DMS 273 (cell line): Measurements from ENCODE around the gene HOPX.
"Not testable (repeated sequence)": the region's sequence is repeated elsewhere in the genome, so short reads cannot be mapped to it uniquely, and the experiment has no call there.

Experiments
- DNase-seq: peaks from one replicate; lab custom pipeline; 2025; ENCODE audit not compliant: unreplicated experiment; lab: John Stamatoyannopoulos, UW

The HOPX gene

GRCh38 chr4:56689201-56689969 is 8.3 kb upstream of the HOPX start:
- DNase-seq = no peak

- no peak for DNase-seq
Measured at GRCh38 chr4:56688094-56688647, 7.1 kb upstream of the HOPX start.

GRCh38 chr4:56686537-56687231 is 5.6 kb upstream of the HOPX start:
- no peak for DNase-seq

DNA sequence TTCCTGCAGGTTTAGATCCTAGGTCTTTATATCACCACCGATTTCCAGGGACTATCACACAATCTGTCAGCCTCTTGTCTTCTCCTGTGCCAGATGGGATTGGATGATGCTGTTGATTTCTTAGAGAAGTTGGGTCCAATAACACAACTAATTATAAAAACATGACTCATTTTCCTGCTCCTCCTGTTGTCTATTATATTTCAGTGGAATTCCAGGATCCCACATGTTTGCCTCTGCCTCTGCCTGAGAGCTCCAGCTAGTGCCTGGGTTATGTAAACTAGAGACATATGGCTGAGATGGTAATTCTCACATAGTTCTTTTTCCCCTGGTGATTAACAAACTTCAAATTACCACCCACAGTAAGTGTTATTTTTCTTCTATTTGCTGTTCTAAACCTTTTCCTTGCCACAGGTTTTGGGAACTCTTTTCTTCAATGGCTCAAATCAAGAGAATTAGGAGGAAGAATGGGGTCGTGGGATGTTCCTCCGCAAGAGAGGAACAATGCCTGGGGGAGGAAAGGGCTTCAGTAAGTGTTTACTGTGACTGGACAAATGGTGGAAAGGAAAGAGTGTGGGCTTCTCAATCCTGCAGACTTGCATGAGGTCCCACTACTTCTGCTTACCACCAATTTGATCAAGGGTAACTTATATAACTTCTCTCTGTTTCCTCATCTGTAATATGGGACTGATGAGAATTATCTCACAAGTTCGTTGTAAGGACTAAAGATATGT is 3.4 kb upstream of the HOPX start:
- DNase-seq = peak; percentile 84

DNA sequence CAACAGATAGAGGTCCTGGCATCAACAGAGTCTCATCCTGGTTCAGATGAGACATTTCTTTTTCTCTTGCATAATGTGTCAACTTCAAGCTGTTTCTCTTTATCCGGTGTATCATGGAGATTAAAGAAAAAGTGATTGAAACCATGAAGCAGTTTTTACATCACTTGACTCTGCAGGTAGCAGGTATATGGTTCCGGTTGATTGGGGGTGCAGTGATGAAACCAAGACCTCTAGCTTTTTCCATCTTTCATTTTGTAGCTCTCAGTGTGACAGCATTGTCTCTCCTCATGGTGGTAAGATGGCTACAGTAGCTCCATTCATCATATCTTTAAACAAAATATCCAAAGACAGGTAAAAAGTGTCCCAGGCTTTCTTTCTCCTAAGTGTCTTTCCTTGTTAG is 2.4 kb upstream of the HOPX start:
- DNase-seq = no peak

GRCh38 chr4:56681853-56682525 is 893 bp upstream of the HOPX start:
- peak; percentile 56 for DNase-seq

- DNase-seq = no peak
Measured at GRCh38 chr4:56680266-56680665, 830 bp downstream of the HOPX start.

DNA sequence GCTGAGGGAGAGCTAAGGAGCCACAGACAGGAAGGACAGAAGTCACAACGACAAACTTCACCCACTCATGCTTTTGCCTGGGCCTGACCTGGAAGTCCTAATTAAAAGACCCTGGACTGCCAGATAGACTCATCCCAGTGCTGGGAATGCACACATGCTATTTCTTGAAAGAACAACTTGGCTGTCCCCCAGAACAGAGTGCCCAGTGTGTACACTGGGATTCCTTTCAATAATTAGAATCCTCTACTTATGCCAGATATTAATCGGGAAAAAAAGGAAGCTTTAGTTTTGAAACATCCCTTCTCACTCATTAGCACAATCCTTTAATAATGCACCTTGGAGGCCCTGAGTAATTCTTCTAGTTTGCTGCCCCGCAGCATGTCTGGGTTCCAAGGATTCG is 3.4 kb downstream of the HOPX start:
- no peak for DNase-seq

GRCh38 chr4:56674984-56675383 is 6.1 kb downstream of the HOPX start:
- DNase-seq = no peak

- DNase-seq = no peak
Measured at GRCh38 chr4:56671860-56672259, 9.2 kb downstream of the HOPX start.

DNA sequence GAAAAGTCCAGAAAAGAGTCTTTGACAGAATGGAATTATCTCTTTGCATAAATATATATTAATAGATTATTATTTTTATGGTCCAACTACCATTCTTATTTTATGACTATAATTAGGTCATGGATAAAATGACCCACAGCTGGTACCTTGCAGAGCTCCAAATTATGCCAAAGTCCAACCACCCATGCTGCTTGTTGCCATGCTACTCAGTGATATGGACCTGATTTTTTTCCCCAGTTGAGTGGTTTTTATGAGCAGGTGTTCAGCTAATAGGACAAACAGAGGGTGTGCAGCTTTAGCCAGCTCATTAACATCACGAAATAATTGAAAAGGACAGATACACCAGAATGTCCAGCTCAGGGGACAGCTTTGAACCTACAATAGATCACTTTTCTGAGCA is 9.7 kb downstream of the HOPX start:
- peak; percentile 11 for DNase-seq

- DNase-seq = peak; percentile 46
Measured at GRCh38 chr4:56668267-56668666, 12.8 kb downstream of the HOPX start.

DNA sequence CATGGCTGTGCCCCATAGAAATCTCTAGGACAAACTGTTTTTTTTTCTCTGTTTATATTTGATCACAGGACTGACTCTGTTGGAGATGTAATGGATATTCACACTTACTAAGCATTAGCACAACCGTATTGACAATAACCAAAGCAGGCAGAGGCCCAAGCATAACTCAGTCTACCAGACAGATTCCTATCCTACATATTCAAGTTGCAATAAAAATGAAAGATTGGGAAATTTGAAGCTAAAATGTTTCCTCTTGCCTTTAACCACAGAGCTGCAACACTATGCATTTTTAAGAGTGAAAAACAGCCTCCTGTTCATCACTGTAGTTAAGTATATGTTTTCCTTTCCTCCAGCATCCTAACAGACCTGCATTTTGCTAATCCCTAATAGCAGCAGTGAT is 13.7 kb downstream of the HOPX start:
- not testable (repeated sequence) for DNase-seq

GRCh38 chr4:56666279-56666678 is 14.8 kb downstream of the HOPX start:
- no peak for DNase-seq

DNA sequence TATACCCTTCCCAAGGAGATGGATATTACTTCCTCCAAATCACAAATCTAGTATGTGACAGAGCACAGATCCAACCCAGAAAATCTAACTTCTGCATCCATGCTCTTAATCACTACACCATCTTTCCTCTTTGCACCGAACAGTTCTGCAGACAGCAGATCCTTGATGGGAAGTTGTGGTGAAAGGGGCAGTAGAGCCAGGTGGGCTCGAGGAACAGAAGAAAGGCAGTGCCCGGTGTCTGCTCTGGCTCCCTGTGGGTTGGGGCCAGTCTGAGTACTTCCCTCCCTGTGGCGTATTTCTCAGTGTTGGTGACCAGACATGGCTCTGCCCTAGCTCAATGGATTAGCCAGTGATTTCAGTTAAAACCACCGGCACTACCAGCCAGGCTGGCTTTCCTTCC is 15.3 kb downstream of the HOPX start:
- DNase-seq = no peak

DNA sequence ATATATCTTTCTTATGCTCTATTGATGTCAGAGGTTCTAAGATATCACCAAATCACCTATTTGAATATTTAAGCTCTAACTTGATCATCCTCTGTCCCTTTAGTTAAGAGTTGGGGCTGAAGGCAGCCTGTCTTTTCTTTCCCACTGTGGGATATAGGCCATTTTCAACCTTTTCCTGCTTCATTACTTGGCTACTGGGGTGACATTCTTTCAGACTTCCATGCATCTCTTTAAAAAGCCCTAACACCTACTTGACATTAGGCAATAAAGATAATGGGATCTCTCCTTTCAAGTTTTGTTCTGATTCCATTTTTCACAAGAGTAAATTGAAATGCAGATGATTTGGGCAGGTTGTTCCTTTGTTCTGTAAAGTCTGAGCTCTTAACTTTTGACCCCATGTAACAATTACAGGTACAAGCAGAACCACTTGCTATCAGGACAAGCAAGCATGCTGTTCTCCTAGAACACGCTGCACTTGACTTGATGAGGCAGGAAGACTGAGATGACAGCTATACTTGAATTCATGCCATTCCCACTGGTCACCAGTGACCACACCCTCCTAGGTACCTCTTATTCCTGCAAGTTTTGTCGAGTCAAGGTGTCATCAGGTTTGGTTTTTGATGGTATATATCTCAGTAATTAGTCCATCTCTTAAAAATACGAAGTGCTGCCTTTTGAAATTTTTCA is 18.2 kb downstream of the HOPX start:
- no peak for DNase-seq

DNA sequence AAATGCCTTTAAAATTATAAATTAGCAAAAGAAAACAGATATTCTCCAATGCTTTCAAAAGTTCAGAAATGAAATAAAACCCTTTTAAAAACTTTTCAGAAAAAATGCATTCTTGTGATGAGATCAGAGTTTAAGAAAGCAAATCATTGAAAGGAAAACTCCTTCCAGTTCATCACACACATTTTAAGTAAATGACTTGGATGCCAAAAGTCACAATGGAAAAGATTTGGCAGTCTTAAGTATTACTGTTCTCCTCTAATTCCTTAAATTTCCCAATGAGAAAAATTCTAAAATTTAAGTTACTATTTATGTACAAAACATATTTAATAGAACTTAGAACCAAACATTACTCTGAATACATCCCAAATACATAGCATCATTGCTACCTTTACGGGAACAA is 21.1 kb downstream of the HOPX start:
- no peak for DNase-seq

- no peak for DNase-seq
Measured at GRCh38 chr4:56658528-56658927, 22.6 kb downstream of the HOPX start.

GRCh38 chr4:56657818-56658217 is 23.3 kb downstream of the HOPX start:
- no peak for DNase-seq

DNA sequence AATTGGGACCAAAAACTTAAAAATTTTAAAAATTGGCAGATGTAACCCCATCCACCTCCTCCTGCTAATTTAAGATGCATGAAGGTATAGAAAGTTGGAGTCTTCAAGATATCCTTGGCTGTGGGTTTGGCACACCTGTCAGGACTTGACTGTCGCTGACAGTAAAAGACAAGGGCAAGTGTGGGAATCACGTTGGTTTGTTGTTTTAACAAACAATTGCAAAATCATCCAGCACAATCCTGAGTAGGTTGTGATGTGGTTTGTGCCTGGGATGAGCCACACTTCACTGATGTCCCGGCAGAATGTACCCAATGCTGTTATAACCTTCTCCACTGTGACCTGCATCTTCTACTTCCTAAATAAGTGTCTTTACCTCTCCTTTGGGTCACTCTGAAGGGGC is 24.0 kb downstream of the HOPX start:
- DNase-seq = no peak

DNA sequence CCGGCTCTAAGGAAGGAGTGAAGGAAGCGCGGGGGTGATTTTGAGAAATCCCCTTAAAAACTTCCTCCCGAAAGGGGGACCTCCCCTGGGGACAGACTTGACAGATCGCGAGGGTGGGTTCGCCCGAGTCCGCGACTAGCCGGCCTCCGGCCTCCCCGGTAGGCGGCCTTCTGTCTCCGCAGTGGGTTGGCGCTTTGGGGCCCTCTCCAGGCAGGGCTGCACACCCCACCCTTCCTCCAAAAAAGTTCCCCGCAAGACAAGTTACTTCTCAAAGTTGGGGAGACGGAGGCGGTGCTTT is 24.8 kb downstream of the HOPX start:
- no peak for DNase-seq
